Suprapubic skin (tissue), 4 donors: ENCODE data around the gene TNNI3K. TPM values are rescaled to one million over a fixed set of nuclear protein-coding genes. Genes with fewer than 3 reads are reported as not detected.

Source experiments
- DNase-seq, 2 donors: peaks; one replicate each; pipeline ENCODE4 v3.0.0-alpha.2; 2019; ENCODE audit warnings: low spot score in 2 of 2
- H3K27ac ChIP-seq: fragments of 200-600 bp; sonication (generic); one replicate; pipeline ENCODE4 v1.5.1; 2019
- H3K27me3 ChIP-seq: fragments of 200-600 bp; sonication (generic); one replicate; pipeline ENCODE4 v1.5.1; 2019
- H3K36me3 ChIP-seq: fragments of 200-600 bp; sonication (generic); one replicate; pipeline ENCODE4 v1.5.1; 2019
- H3K4me1 ChIP-seq: fragments of 200-600 bp; sonication (generic); one replicate; pipeline ENCODE4 v1.5.1; 2019
- H3K4me3 ChIP-seq: fragments of 200-600 bp; sonication (generic); one replicate; pipeline ENCODE4 v1.5.1; 2019; ENCODE audit warnings: mild to moderate bottlenecking
- H3K9me3 ChIP-seq: fragments of 200-600 bp; sonication (generic); one replicate; pipeline ENCODE4 v1.5.1; 2019
- CTCF ChIP-seq, 2 donors: fragments of 200-600 bp in 1 of 2; fragments of 450-650 bp in 1 of 2; sonication (generic) in 1 of 2; IDR thresholded peaks; one replicate each; pipeline ENCODE4 v1.5.1; 2016 to 2019; ENCODE audit warnings: antibody characterized with exemption in 2 of 2, mild to moderate bottlenecking in 1 of 2, moderate library complexity in 1 of 2
- EP300 ChIP-seq: sonication (generic); formaldehyde crosslinking; IDR thresholded peaks from one replicate; pipeline ENCODE4 v1.6.1; 2017; ENCODE audit warnings: antibody characterized with exemption
- POLR2A ChIP-seq, 2 donors: fragments of 450-650 bp; IDR thresholded peaks; one replicate each; pipeline ENCODE4 v1.6.1; 2017; ENCODE audit warnings: antibody characterized with exemption in 2 of 2, mild to moderate bottlenecking in 2 of 2, moderate library complexity in 2 of 2
- POLR2AphosphoS5 ChIP-seq, 3 donors: sonication (generic); formaldehyde crosslinking; IDR thresholded peaks; one replicate each; pipeline ENCODE4 v1.6.1; 2017; ENCODE audit warnings: antibody characterized with exemption in 3 of 3
- WGBS: methylation state at CpG from one replicate; pipeline ENCODE4 v1.1.5; 2018; 5-methylcytosine and 5-hydroxymethylcytosine counted together
- total RNA-seq, 4 donors: library from RNA; depleted of rRNA; stranded (reverse); fragments of >200 nt; gene quantifications; one replicate each; pipeline ENCODE4 v1.1.0, GENCODE V29; 2016

TNNI3K gene
- total RNA-seq, 4 donors from 2014 or later, result 0.76 to 3.2 (median 1.1) TPM; not detected in 1

DNA sequence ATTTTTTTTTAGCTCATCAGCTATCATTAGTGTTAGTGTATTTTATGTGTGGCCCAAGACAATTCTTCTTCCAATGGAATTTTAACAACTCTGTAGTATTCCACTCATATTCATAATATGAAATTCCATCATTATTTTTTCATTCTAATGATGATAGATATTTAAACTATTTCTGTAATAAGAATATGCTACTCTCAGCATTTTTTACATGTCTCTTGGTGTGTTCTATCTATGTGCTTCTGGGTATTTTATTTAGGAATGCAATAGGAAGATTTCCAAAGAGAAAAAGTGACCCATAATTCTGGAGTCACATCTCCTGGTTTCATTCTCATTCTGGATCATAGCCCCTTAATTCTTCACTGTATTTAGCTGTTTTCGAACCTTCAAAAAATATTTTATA lies 167.7 kb downstream of the TNNI3K start:
- Histone ChIP-seq H3K4me1 (no peaks in the 10 kb centered on the region), H3K36me3 (no peaks in the 10 kb centered on the region), H3K4me3 (no peak overlapping the region), H3K27me3 (no peaks in the 10 kb centered on the region), H3K27ac (no peak overlapping the region), H3K9me3 (peaks cover 4% of the 10 kb centered on the region)
- 77% methylated on average over 1 of the region's 1 CpG for WGBS
- TF ChIP-seq CTCF (IDR thresholded peaks at IDR 0.05) (no peak), EP300 (no peak), POLR2A (IDR thresholded peaks at IDR 0.05) (no peak), POLR2AphosphoS5 (IDR thresholded peaks at IDR 0.05) (no peak)
- no peak for DNase-seq

GRCh38 chr1:74403606-74404005 lies 168.4 kb downstream of the TNNI3K start:
- Histone ChIP-seq H3K27ac (no peak overlapping the region), H3K27me3 (no peaks in the 10 kb centered on the region), H3K4me1 (no peaks in the 10 kb centered on the region), H3K4me3 (no peak overlapping the region), H3K9me3 (peaks cover 4% of the 10 kb centered on the region), H3K36me3 (no peaks in the 10 kb centered on the region)
- WGBS, result 62% methylated on average over 1 of the region's 1 CpG
- DNase-seq, result no peak
- TF ChIP-seq CTCF (IDR thresholded peaks at IDR 0.05) (no peak), EP300 (no peak), POLR2AphosphoS5 (IDR thresholded peaks at IDR 0.05) (no peak), POLR2A (IDR thresholded peaks at IDR 0.05) (no peak)

GRCh38 chr1:74406759-74407158 lies 171.6 kb downstream of the TNNI3K start:
- Histone ChIP-seq H3K27me3 (no peaks in the 10 kb centered on the region), H3K27ac (no peak overlapping the region), H3K4me1 (no peaks in the 10 kb centered on the region), H3K9me3 (peaks cover 4% of the 10 kb centered on the region), H3K36me3 (no peaks in the 10 kb centered on the region), H3K4me3 (no peak overlapping the region)
- TF ChIP-seq EP300, result no peak
- TF ChIP-seq CTCF (IDR thresholded peaks at IDR 0.05), result no peak
- TF ChIP-seq POLR2A (IDR thresholded peaks at IDR 0.05), result no peak
- no peak for TF ChIP-seq POLR2AphosphoS5 (IDR thresholded peaks at IDR 0.05)
- 40% methylated on average over 2 of the region's 2 CpGs for WGBS
- no peak for DNase-seq

GRCh38 chr1:74407902-74408301 lies 172.7 kb downstream of the TNNI3K start:
- Histone ChIP-seq H3K36me3 (no peaks in the 10 kb centered on the region), H3K4me3 (no peak overlapping the region), H3K4me1 (no peaks in the 10 kb centered on the region), H3K9me3 (peaks cover 4% of the 10 kb centered on the region), H3K27ac (no peak overlapping the region), H3K27me3 (no peaks in the 10 kb centered on the region)
- DNase-seq, result no peak
- 83% methylated on average over 3 of the region's 3 CpGs for WGBS
- TF ChIP-seq POLR2AphosphoS5 (IDR thresholded peaks at IDR 0.05) (no peak), POLR2A (IDR thresholded peaks at IDR 0.05) (no peak), CTCF (IDR thresholded peaks at IDR 0.05) (no peak), EP300 (no peak)

- TF ChIP-seq POLR2A (IDR thresholded peaks at IDR 0.05) (no peak), CTCF (IDR thresholded peaks at IDR 0.05) (no peak), EP300 (no peak), POLR2AphosphoS5 (IDR thresholded peaks at IDR 0.05) (no peak)
- Histone ChIP-seq H3K4me3 (no peak overlapping the region), H3K27ac (no peak overlapping the region), H3K27me3 (no peaks in the 10 kb centered on the region), H3K9me3 (no peaks in the 10 kb centered on the region), H3K36me3 (no peaks in the 10 kb centered on the region), H3K4me1 (no peaks in the 10 kb centered on the region)
- DNase-seq, result no peak
- 51% methylated on average over 3 of the region's 3 CpGs for WGBS
Measured at GRCh38 chr1:74412244-74412643, 177.1 kb downstream of the TNNI3K start.
